Vagina (tissue), 2 donors: Measurements from ENCODE around the gene SYT1. TPM values are rescaled to one million over a fixed set of nuclear protein-coding genes. Genes with fewer than 3 reads are reported as not detected.

Experiments used
- DNase-seq, 2 donors: peaks; one replicate each; pipeline ENCODE4 v3.0.0-alpha.2; 2017; ENCODE audit errors: extremely low spot score in 2 of 2
- H3K27ac ChIP-seq: fragments of 200-600 bp; sonication (generic); one replicate; pipeline ENCODE4 v1.5.1; 2019
- H3K27me3 ChIP-seq: fragments of 200-600 bp; sonication (generic); one replicate; pipeline ENCODE4 v1.5.1; 2019
- H3K36me3 ChIP-seq, 2 donors: fragments of 200-600 bp; sonication (generic); one replicate each; pipeline ENCODE4 v1.5.1; 2017 to 2019
- H3K4me1 ChIP-seq: fragments of 200-600 bp; sonication (generic); one replicate; pipeline ENCODE4 v1.5.1; 2019
- H3K4me3 ChIP-seq, 2 donors: fragments of 200-600 bp; sonication (generic); 1 replicate in 1 of 2; 2 replicates in 1 of 2; pipeline ENCODE4 v1.5.1; 2016 to 2019
- H3K9me3 ChIP-seq: fragments of 200-600 bp; sonication (generic); one replicate; pipeline ENCODE4 v1.5.1; 2019
- POLR2A ChIP-seq, 2 donors: fragments of 450-650 bp; IDR thresholded peaks; one replicate each; pipeline ENCODE4 v1.6.1; 2017; ENCODE audit warnings: antibody characterized with exemption in 2 of 2, mild to moderate bottlenecking in 2 of 2, moderate library complexity in 2 of 2
- POLR2AphosphoS5 ChIP-seq, 2 donors: sonication (generic); formaldehyde crosslinking; IDR thresholded peaks; one replicate each; pipeline ENCODE4 v1.9.0; 2017; ENCODE audit warnings: antibody characterized with exemption in 2 of 2, mild to moderate bottlenecking in 2 of 2, low read depth in 1 of 2; ENCODE audit not compliant: insufficient read depth in 1 of 2
- intact Hi-C: fragments of 100-400 bp; cut with DNase I; formaldehyde crosslinking; loops from one replicate; pipeline ENCODE4 v1.15.1; 2023
- total RNA-seq: library from RNA; depleted of rRNA; stranded (reverse); fragments of >200 nt; gene quantifications from one replicate; pipeline ENCODE4 v1.2.3, GENCODE V29; 2016
- TF ChIP-seq, protein P1 (sequence below), 3 experiments: fragments of 450-650 bp in 2 of 3; fragments of 200-600 bp in 1 of 3; sonication (generic) in 1 of 3; IDR thresholded peaks; one replicate each; pipeline ENCODE4 v1.5.1; 2017 to 2019; ENCODE audit warnings: antibody characterized with exemption in 3 of 3, mild to moderate bottlenecking in 2 of 3, moderate library complexity in 2 of 3

The SYT1 gene
- total RNA-seq, 1 donor from 2014 or later, result 13.3 TPM

DNA sequence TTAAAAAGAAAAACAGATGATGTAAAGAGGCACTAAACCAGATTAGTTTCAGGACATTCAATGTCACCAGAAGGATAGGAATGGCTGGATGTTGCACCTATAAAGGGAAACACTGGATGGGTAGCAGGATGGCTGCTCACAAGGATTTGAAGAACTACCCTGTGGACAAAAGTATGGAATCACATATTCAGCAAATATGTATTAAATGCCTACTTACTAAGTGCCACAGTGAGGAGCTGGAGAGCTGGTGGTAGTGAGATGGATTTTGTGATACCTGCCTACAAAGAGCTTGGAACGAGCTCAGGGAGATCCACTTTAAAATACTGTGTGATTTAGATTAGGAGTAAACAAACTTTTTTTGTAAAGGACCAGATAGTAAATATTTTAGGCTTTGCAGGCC lies 510.0 kb downstream of the SYT1 start:
- intact Hi-C loops, result no loop called here
- Histone ChIP-seq H3K36me3 (no peaks in the 10 kb centered on the region), H3K4me1 (no peaks in the 10 kb centered on the region), H3K27ac (no peak overlapping the region), H3K27me3 (no peaks in the 10 kb centered on the region), H3K4me3 (no peak overlapping the region), H3K9me3 (no peaks in the 10 kb centered on the region)
- no peak for TF ChIP-seq POLR2AphosphoS5 (IDR thresholded peaks at IDR 0.05; ENCODE audit: insufficient read depth in 1 of 2, low read depth in 1 of 2)
- TF ChIP-seq POLR2A (IDR thresholded peaks at IDR 0.05), result no peak
- TF ChIP-seq, protein P1, sequence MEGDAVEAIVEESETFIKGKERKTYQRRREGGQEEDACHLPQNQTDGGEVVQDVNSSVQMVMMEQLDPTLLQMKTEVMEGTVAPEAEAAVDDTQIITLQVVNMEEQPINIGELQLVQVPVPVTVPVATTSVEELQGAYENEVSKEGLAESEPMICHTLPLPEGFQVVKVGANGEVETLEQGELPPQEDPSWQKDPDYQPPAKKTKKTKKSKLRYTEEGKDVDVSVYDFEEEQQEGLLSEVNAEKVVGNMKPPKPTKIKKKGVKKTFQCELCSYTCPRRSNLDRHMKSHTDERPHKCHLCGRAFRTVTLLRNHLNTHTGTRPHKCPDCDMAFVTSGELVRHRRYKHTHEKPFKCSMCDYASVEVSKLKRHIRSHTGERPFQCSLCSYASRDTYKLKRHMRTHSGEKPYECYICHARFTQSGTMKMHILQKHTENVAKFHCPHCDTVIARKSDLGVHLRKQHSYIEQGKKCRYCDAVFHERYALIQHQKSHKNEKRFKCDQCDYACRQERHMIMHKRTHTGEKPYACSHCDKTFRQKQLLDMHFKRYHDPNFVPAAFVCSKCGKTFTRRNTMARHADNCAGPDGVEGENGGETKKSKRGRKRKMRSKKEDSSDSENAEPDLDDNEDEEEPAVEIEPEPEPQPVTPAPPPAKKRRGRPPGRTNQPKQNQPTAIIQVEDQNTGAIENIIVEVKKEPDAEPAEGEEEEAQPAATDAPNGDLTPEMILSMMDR (IDR thresholded peaks at IDR 0.05), result no peak
- no peak for DNase-seq

DNA sequence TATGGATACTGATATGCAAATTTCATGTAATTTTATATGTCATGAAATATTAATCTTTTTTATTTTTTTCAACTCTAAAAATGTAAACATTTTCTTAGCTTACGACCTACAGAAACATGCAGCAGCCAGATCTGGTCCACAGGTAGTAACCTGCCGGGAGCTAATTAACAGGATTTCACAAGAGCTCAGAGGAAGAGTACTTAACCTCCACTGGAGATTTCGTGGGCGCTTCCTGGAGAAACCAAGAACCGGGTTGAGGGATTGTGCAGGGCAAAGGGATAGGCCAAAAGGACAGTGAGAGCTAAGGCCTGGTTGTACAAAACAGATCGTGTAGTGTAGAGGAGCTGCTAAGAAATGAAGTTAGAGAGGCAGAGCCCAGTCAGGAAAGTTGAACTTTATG lies 510.5 kb downstream of the SYT1 start:
- no peak for TF ChIP-seq POLR2A (IDR thresholded peaks at IDR 0.05)
- TF ChIP-seq, protein P1 (IDR thresholded peaks at IDR 0.05), result no peak
- Histone ChIP-seq H3K27me3 (no peaks in the 10 kb centered on the region), H3K4me1 (no peaks in the 10 kb centered on the region), H3K36me3 (no peaks in the 10 kb centered on the region), H3K27ac (no peak overlapping the region), H3K9me3 (no peaks in the 10 kb centered on the region), H3K4me3 (no peak overlapping the region)
- DNase-seq, result no peak
- intact Hi-C loops, result no loop called here

DNA sequence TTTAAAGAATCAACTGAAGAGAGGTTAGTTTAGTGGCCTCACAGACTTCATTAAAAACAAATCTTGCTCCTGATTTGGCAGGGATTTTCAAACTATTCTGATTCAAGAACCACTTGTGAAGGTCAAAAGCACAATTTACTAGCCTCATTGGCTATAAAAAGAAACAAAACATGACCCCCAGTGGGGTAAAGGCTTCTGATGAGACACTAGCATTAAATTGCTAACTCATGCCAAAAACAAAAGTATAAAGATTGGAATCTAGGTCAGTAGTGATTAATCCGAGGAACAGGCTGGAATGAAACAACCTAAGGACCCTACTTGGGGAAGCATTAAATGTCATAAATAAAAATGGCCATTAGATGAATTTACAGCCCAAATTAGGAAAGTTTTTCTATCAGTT lies 513.9 kb downstream of the SYT1 start:
- H3K27me3 ChIP-seq, result no peaks in the 10 kb centered on the region
- no peak overlapping the region for H3K4me3 ChIP-seq
- intact Hi-C loops, result no loop called here
- H3K4me1 ChIP-seq, result no peaks in the 10 kb centered on the region
- H3K27ac ChIP-seq, result no peak overlapping the region
- no peaks in the 10 kb centered on the region for H3K36me3 ChIP-seq
- TF ChIP-seq POLR2A (IDR thresholded peaks at IDR 0.05), result no peak
- no peak for DNase-seq
- H3K9me3 ChIP-seq, result no peaks in the 10 kb centered on the region

DNA sequence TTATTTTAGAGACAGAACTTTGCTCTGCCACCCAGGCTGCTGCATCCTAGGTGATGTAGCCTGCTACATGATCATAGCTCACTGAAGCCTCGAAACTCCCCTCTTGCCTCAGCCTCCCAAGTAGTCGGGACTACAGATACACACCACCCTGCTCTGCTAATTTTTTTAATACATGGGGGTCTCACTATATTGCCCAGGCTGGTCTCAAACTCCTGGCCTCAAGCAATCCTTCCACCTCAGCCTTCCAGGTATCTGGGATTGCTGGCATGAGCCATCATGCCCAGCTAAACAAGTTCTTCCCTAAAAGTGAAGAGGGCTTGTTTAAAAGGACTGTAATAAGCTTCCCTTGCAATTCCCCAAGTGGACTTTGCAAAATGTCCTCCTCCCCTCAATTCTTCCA lies 515.8 kb downstream of the SYT1 start:
- Histone ChIP-seq H3K9me3 (no peaks in the 10 kb centered on the region), H3K4me3 (no peak overlapping the region), H3K4me1 (no peaks in the 10 kb centered on the region), H3K36me3 (no peaks in the 10 kb centered on the region), H3K27ac (no peak overlapping the region), H3K27me3 (no peaks in the 10 kb centered on the region)
- DNase-seq, result no peak
- TF ChIP-seq POLR2A (IDR thresholded peaks at IDR 0.05), result no peak
- no peak for TF ChIP-seq POLR2AphosphoS5 (IDR thresholded peaks at IDR 0.05; ENCODE audit: insufficient read depth in 1 of 2, low read depth in 1 of 2)
- TF ChIP-seq, protein P1 (IDR thresholded peaks at IDR 0.05), result no peak
- intact Hi-C loops, result no loop called here

DNA sequence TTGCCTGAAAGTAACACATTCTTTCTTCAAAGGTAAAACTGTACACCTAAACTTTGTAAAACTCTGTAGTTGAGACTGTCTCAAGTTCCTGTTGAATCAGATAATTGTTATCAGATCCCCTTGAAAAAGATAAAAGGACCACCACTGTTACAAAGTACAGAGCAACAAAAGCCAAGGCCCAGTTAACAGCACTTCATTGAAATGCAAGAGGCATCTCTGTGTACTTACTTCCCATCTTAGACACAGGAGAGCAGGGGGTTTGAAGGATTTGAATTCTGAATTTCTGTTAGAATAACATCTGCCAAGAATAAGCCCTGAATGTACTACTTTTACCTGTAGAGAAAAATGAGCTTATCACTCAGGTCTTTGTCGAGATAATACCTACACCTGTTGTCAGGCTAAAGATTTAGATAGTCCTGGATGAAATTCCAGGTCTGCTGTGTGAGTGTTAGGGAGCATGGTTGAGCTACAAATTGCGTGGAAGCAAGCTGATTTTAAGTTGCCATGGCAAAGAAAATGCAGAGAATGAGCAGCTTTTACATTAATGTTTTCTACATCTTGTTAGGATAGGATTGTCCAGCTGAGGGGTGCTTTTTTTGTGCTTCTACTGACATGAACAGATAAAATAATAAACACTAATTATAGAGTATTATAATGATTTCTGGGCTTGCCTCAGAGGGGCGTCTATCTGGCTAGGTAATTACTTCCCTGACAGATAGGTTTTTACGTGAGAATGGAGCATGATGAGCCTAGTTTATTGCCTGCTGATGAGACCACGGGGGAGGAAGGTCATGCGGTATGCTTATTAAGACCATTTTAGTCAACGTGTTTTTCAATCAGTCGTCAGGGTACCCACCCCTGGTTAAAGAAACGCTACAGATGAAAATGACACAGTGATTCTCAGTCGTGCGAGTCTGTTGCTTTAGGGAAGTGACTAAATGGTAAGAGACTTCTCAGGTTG lies 517.0 kb downstream of the SYT1 start:
- H3K36me3 ChIP-seq, result no peaks in the 10 kb centered on the region
- no peak overlapping the region for H3K4me3 ChIP-seq
- H3K4me1 ChIP-seq, result no peaks in the 10 kb centered on the region
- intact Hi-C loops, result no loop called here
- DNase-seq, result no peak
- H3K27me3 ChIP-seq, result no peaks in the 10 kb centered on the region
- TF ChIP-seq, protein P1 (IDR thresholded peaks at IDR 0.05), result no peak
- H3K9me3 ChIP-seq, result no peaks in the 10 kb centered on the region
- H3K27ac ChIP-seq, result no peak overlapping the region
